Measurements from ENCODE around the gene HCAR1. TPM values are rescaled to one million over a fixed set of nuclear protein-coding genes. Genes with fewer than 3 reads are reported as not detected.
"Not testable (repeated sequence)": the region's sequence is repeated elsewhere in the genome, so short reads cannot be mapped to it uniquely, and the experiment has no call there.

Gene HCAR1
- total RNA-seq, 2 experiments from 2014 or later: 0.05 TPM; not detected in 1

- H3K9me3 ChIP-seq (ENCODE audit: control insufficient read depth in 1 of 2, insufficient read depth in 1 of 2, low read length in 2 of 2): no peaks in the 10 kb centered on the region
- intact Hi-C loops (cut with DNase I, micrococcal nuclease): no loop called here
- no peaks in the 10 kb centered on the region for H3K4me1 ChIP-seq (ENCODE audit: insufficient read depth, low read length)
- H3K27me3 ChIP-seq (ENCODE audit: control insufficient read depth in 1 of 2, insufficient read depth in 2 of 2, low read length in 2 of 2): no peaks in the 10 kb centered on the region
- no peaks in the 10 kb centered on the region for H3K9me3 Mint-ChIP-seq
- H3K4me1 Mint-ChIP-seq (ENCODE audit: low read depth): peaks cover 5% of the 10 kb centered on the region
- CTCF ChIA-PET: no interaction called here
- DNase-seq (no peak), ATAC-seq (ENCODE audit: poor library complexity) (no peak)
- H3K4me3 ChIP-seq (ENCODE audit: low read length): no peak overlapping the region
- no peak overlapping the region for H3K27ac Mint-ChIP-seq
- TF ChIP-seq, protein P1, sequence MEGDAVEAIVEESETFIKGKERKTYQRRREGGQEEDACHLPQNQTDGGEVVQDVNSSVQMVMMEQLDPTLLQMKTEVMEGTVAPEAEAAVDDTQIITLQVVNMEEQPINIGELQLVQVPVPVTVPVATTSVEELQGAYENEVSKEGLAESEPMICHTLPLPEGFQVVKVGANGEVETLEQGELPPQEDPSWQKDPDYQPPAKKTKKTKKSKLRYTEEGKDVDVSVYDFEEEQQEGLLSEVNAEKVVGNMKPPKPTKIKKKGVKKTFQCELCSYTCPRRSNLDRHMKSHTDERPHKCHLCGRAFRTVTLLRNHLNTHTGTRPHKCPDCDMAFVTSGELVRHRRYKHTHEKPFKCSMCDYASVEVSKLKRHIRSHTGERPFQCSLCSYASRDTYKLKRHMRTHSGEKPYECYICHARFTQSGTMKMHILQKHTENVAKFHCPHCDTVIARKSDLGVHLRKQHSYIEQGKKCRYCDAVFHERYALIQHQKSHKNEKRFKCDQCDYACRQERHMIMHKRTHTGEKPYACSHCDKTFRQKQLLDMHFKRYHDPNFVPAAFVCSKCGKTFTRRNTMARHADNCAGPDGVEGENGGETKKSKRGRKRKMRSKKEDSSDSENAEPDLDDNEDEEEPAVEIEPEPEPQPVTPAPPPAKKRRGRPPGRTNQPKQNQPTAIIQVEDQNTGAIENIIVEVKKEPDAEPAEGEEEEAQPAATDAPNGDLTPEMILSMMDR (IDR thresholded peaks at IDR 0.05): no peak
- no peak overlapping the region for H3K4me3 Mint-ChIP-seq
- POLR2A ChIA-PET: no interaction called here
- H3K27me3 Mint-ChIP-seq: no peaks in the 10 kb centered on the region
- H3K27ac ChIP-seq (ENCODE audit: low read depth in 1 of 2, low read length in 2 of 2): no peak overlapping the region
- H3K36me3 Mint-ChIP-seq (ENCODE audit: low read depth): no peaks in the 10 kb centered on the region
- H3K36me3 ChIP-seq (ENCODE audit: insufficient read depth, low read length): no peaks in the 10 kb centered on the region
Observed at GRCh38 chr12:122721057-122721545, 9.5 kb downstream of the HCAR1 start.

DNA sequence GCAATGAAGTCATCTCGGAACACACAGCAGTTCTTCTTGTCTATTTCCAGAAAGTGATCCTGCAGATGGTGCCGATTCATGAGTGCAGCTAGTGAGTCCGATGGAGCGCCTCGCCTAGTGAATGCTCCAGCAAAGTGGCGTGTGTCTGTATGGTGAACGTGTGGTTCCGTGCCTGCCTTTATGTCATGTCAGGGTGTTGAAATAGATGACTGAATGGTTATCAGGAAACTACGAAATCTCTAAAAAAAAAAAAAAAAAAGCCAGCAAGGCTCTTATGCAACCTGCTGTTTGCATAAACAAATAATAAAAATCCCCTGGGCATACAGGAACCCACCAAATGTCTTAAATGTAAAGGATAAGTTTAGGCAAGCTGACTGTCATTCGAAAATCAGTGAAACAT is 14.0 kb downstream of the HCAR1 start, which contains the start of gene HCAR3:
Gene HCAR3 (minus strand): TSS at position 154 of the 400 bp plus-strand sequence. CDS start 74 bp downstream, at position 80.
- H3K27ac ChIP-seq (ENCODE audit: low read depth in 1 of 2, low read length in 2 of 2); H3K4me1 Mint-ChIP-seq (ENCODE audit: low read depth); H3K27me3 ChIP-seq (ENCODE audit: control insufficient read depth in 1 of 2, insufficient read depth in 2 of 2, low read length in 2 of 2); CTCF ChIA-PET; H3K27ac Mint-ChIP-seq; H3K4me3 ChIP-seq (ENCODE audit: low read length); POLR2A ChIA-PET; intact Hi-C loops (cut with DNase I, micrococcal nuclease); ATAC-seq (ENCODE audit: poor library complexity); H3K4me3 Mint-ChIP-seq; H3K36me3 Mint-ChIP-seq (ENCODE audit: low read depth); H3K27me3 Mint-ChIP-seq; H3K9me3 ChIP-seq (ENCODE audit: control insufficient read depth in 1 of 2, insufficient read depth in 1 of 2, low read length in 2 of 2); H3K4me1 ChIP-seq (ENCODE audit: insufficient read depth, low read length); H3K36me3 ChIP-seq (ENCODE audit: insufficient read depth, low read length); H3K9me3 Mint-ChIP-seq: not testable (repeated sequence)
- DNase-seq: peak in 2 of 14 experiments; percentile 58 to 69

DNA sequence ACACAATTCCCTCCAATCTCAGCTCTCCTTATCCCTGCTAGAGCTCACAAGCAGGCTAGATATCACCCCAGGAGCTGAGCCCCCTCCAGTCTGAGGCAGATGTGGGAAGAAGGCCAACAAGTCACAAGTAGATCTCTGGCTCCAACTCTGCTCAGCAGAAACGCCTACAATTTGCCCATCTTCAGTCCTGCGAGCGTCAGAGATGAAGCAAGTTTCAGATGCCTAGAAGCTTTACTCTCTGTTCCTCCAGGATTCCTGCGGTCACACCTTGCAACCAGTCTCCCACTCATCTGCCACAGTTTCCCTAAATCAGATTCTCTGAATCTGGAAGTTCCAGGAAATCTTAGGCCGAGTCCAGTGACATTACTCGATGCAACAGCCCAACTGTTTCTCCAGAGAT is 15.4 kb downstream of the HCAR1 start:
- H3K4me1 ChIP-seq (ENCODE audit: insufficient read depth, low read length); H3K4me3 Mint-ChIP-seq; intact Hi-C loops (cut with DNase I, micrococcal nuclease); DNase-seq; H3K27ac ChIP-seq (ENCODE audit: low read depth in 1 of 2, low read length in 2 of 2); H3K27me3 Mint-ChIP-seq; H3K4me1 Mint-ChIP-seq (ENCODE audit: low read depth); H3K36me3 Mint-ChIP-seq (ENCODE audit: low read depth); H3K36me3 ChIP-seq (ENCODE audit: insufficient read depth, low read length); CTCF ChIA-PET; POLR2A ChIA-PET; H3K9me3 ChIP-seq (ENCODE audit: control insufficient read depth in 1 of 2, insufficient read depth in 1 of 2, low read length in 2 of 2); ATAC-seq (ENCODE audit: poor library complexity); H3K4me3 ChIP-seq (ENCODE audit: low read length); H3K27ac Mint-ChIP-seq; H3K27me3 ChIP-seq (ENCODE audit: control insufficient read depth in 1 of 2, insufficient read depth in 2 of 2, low read length in 2 of 2); H3K9me3 Mint-ChIP-seq: not testable (repeated sequence)

DNA sequence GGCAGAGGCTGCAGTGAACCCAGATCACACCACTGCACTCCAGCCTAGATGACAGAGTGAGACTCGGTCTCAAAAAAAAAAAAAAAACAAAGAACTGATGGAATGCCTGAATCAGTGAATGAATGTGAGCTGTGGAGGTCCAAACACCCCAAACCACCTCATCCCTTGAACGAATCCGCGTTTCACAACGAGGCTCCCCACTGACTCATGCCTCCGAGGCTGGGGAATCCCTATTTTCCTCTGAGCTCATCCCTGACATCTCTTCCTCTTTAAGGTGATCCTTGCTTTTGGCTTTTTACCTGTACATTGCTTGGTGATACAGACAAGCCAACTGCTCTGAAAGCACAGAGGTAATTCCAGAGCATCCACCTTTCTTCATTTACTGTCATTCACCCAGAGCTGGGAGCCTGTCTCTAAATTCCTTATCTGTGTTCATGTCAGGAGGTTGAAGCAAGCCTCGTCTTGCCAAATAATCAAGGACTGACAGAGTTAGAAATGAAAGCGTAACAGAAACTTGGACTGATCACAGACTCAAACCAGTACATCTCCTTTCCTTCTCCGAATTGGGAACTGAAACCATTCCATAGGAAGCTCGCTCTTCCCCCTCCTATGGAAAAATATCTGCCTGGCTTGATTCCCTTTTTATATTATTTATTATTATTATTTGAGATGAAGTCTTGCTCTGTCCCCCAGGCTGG is 17.0 kb downstream of the HCAR1 start:
- H3K9me3 Mint-ChIP-seq; DNase-seq; H3K27ac Mint-ChIP-seq; H3K36me3 Mint-ChIP-seq (ENCODE audit: low read depth); H3K27ac ChIP-seq (ENCODE audit: low read depth in 1 of 2, low read length in 2 of 2); H3K27me3 ChIP-seq (ENCODE audit: control insufficient read depth in 1 of 2, insufficient read depth in 2 of 2, low read length in 2 of 2); H3K36me3 ChIP-seq (ENCODE audit: insufficient read depth, low read length); intact Hi-C loops (cut with DNase I, micrococcal nuclease); H3K9me3 ChIP-seq (ENCODE audit: control insufficient read depth in 1 of 2, insufficient read depth in 1 of 2, low read length in 2 of 2); CTCF ChIA-PET; POLR2A ChIA-PET; H3K4me1 ChIP-seq (ENCODE audit: insufficient read depth, low read length); ATAC-seq (ENCODE audit: poor library complexity); H3K4me3 ChIP-seq (ENCODE audit: low read length); H3K27me3 Mint-ChIP-seq; H3K4me1 Mint-ChIP-seq (ENCODE audit: low read depth); H3K4me3 Mint-ChIP-seq: not testable (repeated sequence)

GRCh38 chr12:122711266-122711665 is 19.4 kb downstream of the HCAR1 start:
- H3K27me3 ChIP-seq (ENCODE audit: control insufficient read depth in 1 of 2, insufficient read depth in 2 of 2, low read length in 2 of 2); H3K9me3 ChIP-seq (ENCODE audit: control insufficient read depth in 1 of 2, insufficient read depth in 1 of 2, low read length in 2 of 2); H3K27ac ChIP-seq (ENCODE audit: low read depth in 1 of 2, low read length in 2 of 2); ATAC-seq (ENCODE audit: poor library complexity); H3K9me3 Mint-ChIP-seq; H3K4me1 Mint-ChIP-seq (ENCODE audit: low read depth); CTCF ChIA-PET; POLR2A ChIA-PET; H3K36me3 Mint-ChIP-seq (ENCODE audit: low read depth); intact Hi-C loops (cut with DNase I, micrococcal nuclease); H3K4me3 Mint-ChIP-seq; H3K27ac Mint-ChIP-seq; H3K36me3 ChIP-seq (ENCODE audit: insufficient read depth, low read length); H3K4me3 ChIP-seq (ENCODE audit: low read length); H3K4me1 ChIP-seq (ENCODE audit: insufficient read depth, low read length); H3K27me3 Mint-ChIP-seq: not testable (repeated sequence)
- peak in 1 of 14 experiments; percentile 7 for DNase-seq

GRCh38 chr12:122710341-122710740 is 20.3 kb downstream of the HCAR1 start:
- H3K4me1 ChIP-seq (ENCODE audit: insufficient read depth, low read length); DNase-seq; H3K27me3 ChIP-seq (ENCODE audit: control insufficient read depth in 1 of 2, insufficient read depth in 2 of 2, low read length in 2 of 2); H3K36me3 ChIP-seq (ENCODE audit: insufficient read depth, low read length); H3K4me3 Mint-ChIP-seq; H3K27ac Mint-ChIP-seq; H3K9me3 Mint-ChIP-seq; ATAC-seq (ENCODE audit: poor library complexity); H3K36me3 Mint-ChIP-seq (ENCODE audit: low read depth); CTCF ChIA-PET; intact Hi-C loops (cut with DNase I, micrococcal nuclease); POLR2A ChIA-PET; H3K27ac ChIP-seq (ENCODE audit: low read depth in 1 of 2, low read length in 2 of 2); H3K9me3 ChIP-seq (ENCODE audit: control insufficient read depth in 1 of 2, insufficient read depth in 1 of 2, low read length in 2 of 2); H3K4me1 Mint-ChIP-seq (ENCODE audit: low read depth); H3K27me3 Mint-ChIP-seq; H3K4me3 ChIP-seq (ENCODE audit: low read length): not testable (repeated sequence)

Measured in CD4-positive, alpha-beta T cell (primary cell).